Stimulated activated CD8-positive, alpha-beta memory T cell treated with anti-CD3 and anti-CD28 coated beads, Interleukin-12 subunit alpha, Interleukin-12 subunit beta, amount 100 ng/mL, for 4 hours (primary cell): Measurements from ENCODE around the gene FATE1.

Source experiments
- DNase-seq: peaks from one replicate; pipeline ENCODE4 v3.0.0-alpha.2; 2020; ENCODE audit warnings: low read depth

FATE1 gene

GRCh38 chrX:151743651-151744470, 28.0 kb downstream of the FATE1 start:
- DNase-seq: no peak

DNA sequence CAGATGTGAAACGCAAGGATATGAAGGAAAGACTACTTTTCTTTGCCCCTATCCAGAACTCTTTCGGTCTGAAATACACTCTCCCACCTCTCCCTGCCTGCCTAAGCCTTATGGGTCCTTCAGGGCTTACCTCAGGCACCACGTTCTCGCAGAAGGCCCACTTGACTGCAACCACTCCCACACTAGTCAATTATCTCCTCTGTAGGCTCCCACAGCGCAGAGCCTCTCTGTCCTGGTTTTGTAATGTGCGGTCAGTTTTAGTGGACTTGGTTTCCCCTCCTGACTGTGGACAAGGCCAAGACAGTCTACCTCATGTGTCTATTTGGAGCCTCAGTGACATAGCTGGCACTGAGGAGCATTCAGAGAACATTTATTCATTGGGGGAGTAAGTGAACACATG, 29.8 kb downstream of the FATE1 start:
- DNase-seq: no peak

DNA sequence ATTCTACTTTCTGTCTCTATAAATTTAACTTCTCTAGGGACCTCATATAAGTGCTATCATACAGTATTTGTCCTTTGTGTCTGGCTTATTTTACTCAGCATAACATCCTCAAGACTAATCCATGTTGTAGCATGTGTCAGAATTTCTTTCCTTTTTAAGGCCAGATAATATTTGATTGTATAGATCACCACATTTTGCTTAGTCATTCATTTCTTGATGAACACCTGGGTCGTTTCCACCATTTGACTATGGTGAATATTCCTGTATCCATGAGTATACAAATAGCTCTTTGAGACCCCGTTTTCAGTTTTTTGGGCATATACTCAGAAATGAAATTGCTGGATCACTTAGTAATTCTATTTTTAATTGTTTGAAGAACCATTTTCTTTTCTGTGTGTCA, 30.7 kb downstream of the FATE1 start:
- no peak for DNase-seq

DNA sequence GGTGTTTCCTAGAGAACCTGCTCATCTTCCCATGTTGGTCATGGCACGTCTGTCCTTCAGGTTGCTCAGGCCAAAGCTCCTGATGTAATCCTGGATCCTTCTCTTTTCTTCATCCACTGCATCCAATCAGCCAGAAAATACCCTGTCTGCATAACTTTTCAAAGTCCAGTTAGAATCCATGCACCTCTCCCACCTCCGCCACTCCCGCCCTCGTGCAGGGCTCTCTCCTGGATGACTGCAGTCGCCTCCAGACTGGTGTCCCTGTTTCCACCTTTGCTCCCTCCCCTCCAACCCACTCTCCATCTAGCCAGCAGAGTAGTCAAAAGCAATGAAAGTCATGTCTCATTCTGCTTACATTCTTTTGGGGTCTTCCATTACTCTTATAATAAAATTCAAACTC, 34.7 kb downstream of the FATE1 start:
- DNase-seq: no peak

- DNase-seq: no peak
These were observed 37.0 kb downstream of the FATE1 start for GRCh38 chrX:151752847-151753246.

DNA sequence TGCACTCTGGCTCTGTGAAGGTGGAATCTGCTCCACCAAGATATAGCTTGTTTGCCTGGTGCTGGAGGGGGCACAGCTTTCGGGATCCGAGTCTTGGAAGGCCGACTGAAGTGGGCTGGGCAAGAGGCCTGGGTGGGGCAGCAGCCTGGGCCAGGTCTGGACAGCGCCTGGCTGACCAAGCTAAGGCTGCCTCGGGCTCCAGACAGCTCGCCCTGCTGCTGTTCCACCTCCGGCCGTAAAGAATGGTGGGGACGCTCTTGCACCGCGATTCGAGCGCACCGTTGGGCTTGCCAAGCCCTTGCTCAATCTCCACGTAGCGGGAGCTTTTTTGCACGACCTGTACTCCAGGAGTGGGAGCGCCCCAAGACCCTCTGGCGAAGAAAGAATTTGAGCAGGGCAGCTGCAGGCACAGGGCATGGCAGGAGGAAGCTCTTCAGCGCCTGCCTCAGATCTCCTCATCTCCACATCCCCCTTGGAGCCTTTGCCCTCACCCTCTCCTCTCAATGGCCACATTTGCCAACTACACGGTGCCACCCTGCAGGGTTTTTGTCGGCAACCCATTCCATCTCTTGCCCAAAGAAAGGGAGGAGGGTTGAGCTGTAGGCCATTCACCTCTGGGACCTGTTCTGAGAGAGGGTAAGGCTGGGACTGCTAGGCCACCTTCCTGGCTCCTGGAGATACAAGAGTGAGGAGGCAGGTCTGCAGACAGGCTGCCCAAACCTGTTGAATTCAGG, 37.6 kb downstream of the FATE1 start:
- DNase-seq: no peak

GRCh38 chrX:151754047-151754429, 38.2 kb downstream of the FATE1 start:
- DNase-seq: no peak

DNA sequence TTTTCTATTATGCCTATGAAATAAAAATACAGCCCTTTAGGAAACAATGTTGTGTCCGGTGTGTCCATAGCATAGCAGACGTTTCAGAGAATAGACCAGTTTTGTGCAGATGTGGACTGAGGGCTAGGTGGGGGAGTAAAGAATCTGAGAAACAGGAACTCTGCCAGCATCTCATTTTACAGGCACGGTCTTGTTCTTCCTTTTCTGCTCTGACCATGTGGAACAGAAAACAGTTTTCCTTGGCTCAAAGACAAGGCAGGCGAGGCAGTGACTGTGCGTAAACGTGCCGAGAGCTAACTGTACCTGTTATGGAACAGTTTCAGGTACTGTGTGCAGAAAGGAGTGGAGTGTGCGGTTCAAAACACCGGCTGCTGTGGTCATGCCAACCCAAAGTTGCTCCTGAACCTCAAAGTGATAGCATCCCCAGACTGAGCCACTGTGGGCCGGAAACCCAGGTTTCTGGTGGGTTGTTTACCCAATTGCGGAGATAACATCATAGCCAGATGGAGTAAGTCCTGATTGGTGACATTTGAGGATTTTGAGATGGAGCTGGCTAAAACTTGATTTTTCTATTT, 38.9 kb downstream of the FATE1 start:
- DNase-seq: no peak

DNA sequence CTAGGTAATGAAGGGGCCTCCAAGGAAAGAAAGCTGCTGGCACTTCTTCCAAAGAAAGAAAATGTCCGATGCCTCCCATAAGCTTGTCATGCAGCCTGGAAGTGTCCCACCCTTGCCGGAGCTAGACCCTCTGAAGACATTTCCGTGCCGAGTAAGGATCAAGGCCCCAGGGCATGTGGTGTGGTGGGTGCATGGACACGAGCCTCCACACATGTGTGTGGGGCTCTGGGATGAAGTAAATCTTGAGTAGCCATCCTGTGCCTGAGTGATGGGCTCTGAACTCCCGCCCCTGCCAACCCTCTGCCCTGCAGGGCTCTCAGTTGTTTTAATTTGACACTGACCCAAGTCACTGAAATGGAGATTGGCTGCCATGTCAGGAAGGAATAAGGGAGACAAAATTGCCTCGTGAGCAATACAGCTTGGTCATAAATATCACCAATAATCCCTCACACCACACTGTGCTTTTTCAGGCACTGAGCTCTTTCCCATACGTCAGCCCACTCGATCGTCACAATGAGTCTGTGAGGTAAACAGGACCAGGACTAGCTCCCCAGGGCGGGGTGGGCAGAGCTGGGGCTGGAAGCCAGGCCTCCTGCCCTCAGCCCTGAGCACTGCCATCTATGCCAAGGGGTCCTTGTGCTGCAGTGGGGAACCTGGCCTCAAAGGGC, 43.3 kb downstream of the FATE1 start:
- no peak for DNase-seq

DNA sequence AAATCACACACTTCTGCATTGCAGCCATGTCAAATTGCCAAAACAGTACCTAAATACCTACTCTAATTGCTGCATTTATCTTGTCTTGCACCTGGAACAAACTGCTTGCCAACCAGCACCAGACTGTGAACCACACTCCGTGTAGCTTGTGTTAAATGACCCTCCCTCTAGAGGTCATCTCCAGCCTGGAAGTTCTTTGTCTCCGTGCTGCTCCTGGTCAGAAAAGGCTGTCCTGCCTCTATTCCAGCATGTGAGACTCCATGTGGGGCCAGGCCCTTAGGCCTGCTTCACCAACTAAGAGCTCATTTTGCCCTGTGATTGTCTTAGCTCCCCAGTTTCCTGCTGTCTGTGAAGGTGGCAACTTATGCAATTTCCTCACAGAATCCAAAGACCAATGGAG, 47.0 kb downstream of the FATE1 start:
- no peak for DNase-seq

DNA sequence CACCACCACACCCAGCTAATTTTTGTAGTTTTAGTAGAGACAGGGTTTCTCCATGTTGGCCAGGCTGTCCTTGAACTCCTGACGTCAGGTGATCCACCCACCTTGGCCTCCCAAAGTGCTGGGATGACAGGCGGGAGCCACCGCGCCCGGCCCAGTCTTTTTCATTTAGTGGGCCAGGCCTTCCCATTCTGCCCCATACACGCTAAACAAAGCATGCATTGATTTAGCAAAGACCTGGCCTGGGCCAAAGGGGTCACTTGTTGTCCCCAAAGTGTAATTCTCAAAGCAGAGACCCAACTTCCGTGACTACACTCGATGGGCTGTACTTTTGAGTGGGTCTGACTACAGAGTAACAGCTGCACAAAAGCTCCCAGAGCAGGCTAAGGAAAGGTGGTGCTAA, 47.9 kb downstream of the FATE1 start:
- DNase-seq: no peak

GRCh38 chrX:151765026-151765425, 49.2 kb downstream of the FATE1 start:
- no peak for DNase-seq

- no peak for DNase-seq
These were observed 55.9 kb downstream of the FATE1 start for GRCh38 chrX:151771726-151772125.
